HepG2 (cell line): ENCODE results near the gene BRSK2. TPM values are rescaled to one million over a fixed set of nuclear protein-coding genes. Genes with fewer than 3 reads are reported as not detected.

Experiments used
- ATAC-seq: fragments of 200-7000 bp; cut with Tn5 transposase; 3 replicates; pipeline ENCODE4 v1.9.1; 2020; ENCODE audit warnings: mild to moderate bottlenecking, moderate library complexity
- BruUV-seq: library from RNA; stranded (reverse); fragments of 400-500 nt; replicated peaks from 2 replicates; lab custom pipeline; 2021; lab: Mats Ljungman, UMichigan
- CTCF ChIA-PET: fragments of 300-600 bp; formaldehyde crosslinking; extraction: SDS; loops from one replicate; lab custom pipeline; 2021; ENCODE audit warnings: low total read pairs, inconsistent platforms, low intra/inter-chr PET ratio; lab: Yijun Ruan, JAX
- POLR2A ChIA-PET: fragments of 350-600 bp; sonication (Branson Sonifier 250); formaldehyde crosslinking; loops from one replicate; lab custom pipeline; 2020; ENCODE audit warnings: antibody characterized with exemption, inconsistent platforms; lab: Yijun Ruan, JAX
- DNase-seq: peaks from one replicate; pipeline ENCODE4 v3.0.0-alpha.2; 2015; ENCODE audit warnings: low spot score
- FAIRE-seq: peaks from 3 replicates; lab custom pipeline; 2011; peaks lifted over from hg19 to GRCh38; lab: Jason Lieb, UNC
- H2AFZ ChIP-seq: one replicate; pipeline ENCODE4 v1.6.1; 2011; ENCODE audit warnings: low read length, inconsistent platforms
- H3K27ac ChIP-seq: fragments of 300-600 bp; 3 replicates; pipeline ENCODE4 v1.8.0; 2011; ENCODE audit warnings: mixed run types, mild to moderate bottlenecking, mixed read lengths, low read length, inconsistent platforms; ENCODE audit not compliant: insufficient read depth; ENCODE audit errors: extremely low read length
- H3K27me3 ChIP-seq, 2 experiments: fragments of 200-600 bp in 1 of 2; 2 replicates in 1 of 2; 3 replicates in 1 of 2; pipeline versions ENCODE4 v1.6.0 to v1.8.0; 2011; ENCODE audit warnings: low read length in 2 of 2, mild to moderate bottlenecking in 2 of 2, moderate library complexity in 2 of 2, inconsistent platforms in 1 of 2; ENCODE audit not compliant: insufficient read depth in 2 of 2, control insufficient read depth in 1 of 2
- H3K36me3 ChIP-seq, 2 experiments: fragments of 200-600 bp in 1 of 2; replicated peaks in 1 of 2; 2 replicates in 1 of 2; 3 replicates in 1 of 2; pipeline versions ENCODE4 v1.5.1 to v1.8.0; 2011; ENCODE audit warnings: low read length in 2 of 2, inconsistent platforms in 1 of 2; ENCODE audit not compliant: insufficient read depth in 2 of 2, control insufficient read depth in 1 of 2
- H3K4me1 ChIP-seq: 2 replicates; pipeline ENCODE4 v1.5.1; 2012; ENCODE audit warnings: low read length, inconsistent platforms; ENCODE audit not compliant: insufficient read depth
- H3K4me2 ChIP-seq: 2 replicates; pipeline ENCODE4 v1.6.0; 2011; ENCODE audit warnings: low read depth, low read length, inconsistent platforms
- H3K4me3 ChIP-seq, 3 experiments: fragments of 200-600 bp in 1 of 3; sonication (generic), shearing (Covaris generic) in 1 of 3; replicated peaks in 1 of 3; 2 replicates each; pipeline ENCODE4 v1.5.1; 2011 to 2016; ENCODE audit warnings: low read length in 3 of 3, inconsistent platforms in 2 of 3, low read depth in 2 of 3, mild to moderate bottlenecking in 2 of 3, control low read depth in 1 of 3, mixed read lengths in 1 of 3; ENCODE audit not compliant: insufficient read depth in 1 of 3
- H3K79me2 ChIP-seq: one replicate; pipeline ENCODE4 v1.6.1; 2011; ENCODE audit warnings: low read length, inconsistent platforms; ENCODE audit not compliant: insufficient read depth
- H3K9ac ChIP-seq: 2 replicates; pipeline ENCODE4 v1.6.0; 2011; ENCODE audit warnings: mild to moderate bottlenecking, low read depth, low read length, inconsistent platforms; ENCODE audit not compliant: insufficient read depth
- H3K9me3 ChIP-seq: 2 replicates; pipeline ENCODE4 v1.5.1; 2012; ENCODE audit warnings: mild to moderate bottlenecking, low read length
- H4K20me1 ChIP-seq: 2 replicates; pipeline ENCODE4 v1.6.0; 2011; ENCODE audit warnings: inconsistent platforms, mild to moderate bottlenecking, low read length, moderate library complexity; ENCODE audit not compliant: insufficient read depth
- AGO1 ChIP-seq: fragments of 200-400 bp; formaldehyde crosslinking; IDR thresholded peaks from 2 replicates; pipeline ENCODE4 v1.6.1; 2017; ENCODE audit warnings: mild to moderate bottlenecking, low read depth, low read length, moderate library complexity; ENCODE audit not compliant: poor library complexity, severe bottlenecking
- FOXC1 ChIP-seq: sonication (generic); formaldehyde crosslinking; IDR thresholded peaks from 2 replicates; pipeline ENCODE4 v1.8.0; 2022; ENCODE audit warnings: mild to moderate bottlenecking, missing genetic modification reagents, borderline replicate concordance
- HDAC1 ChIP-seq: sonication (generic); formaldehyde crosslinking; IDR thresholded peaks from 2 replicates; pipeline ENCODE4 v1.5.1; 2020; ENCODE audit warnings: mild to moderate bottlenecking, missing genetic modification reagents
- KLF9 ChIP-seq: IDR thresholded peaks from 2 replicates; pipeline ENCODE4 v1.6.1; 2016; ENCODE audit warnings: low read depth
- LRRFIP1 ChIP-seq: sonication (generic); formaldehyde crosslinking; conservative IDR thresholded peaks from 2 replicates; pipeline ENCODE4 v1.4.0; 2020; ENCODE audit warnings: missing genetic modification reagents
- MIXL1 ChIP-seq: IDR thresholded peaks from 2 replicates; pipeline ENCODE4 v1.6.1; 2016
- NR0B2 ChIP-seq: sonication (generic); formaldehyde crosslinking; IDR thresholded peaks from 2 replicates; pipeline ENCODE4 v1.4.0; 2020; ENCODE audit warnings: mild to moderate bottlenecking, missing genetic modification reagents
- TCF7 ChIP-seq: sonication (generic); IDR thresholded peaks from 2 replicates; pipeline ENCODE4 v1.6.1; 2016; ENCODE audit warnings: antibody characterized with exemption, low read depth
- TEAD2 ChIP-seq: sonication (generic); formaldehyde crosslinking; IDR thresholded peaks from 2 replicates; pipeline ENCODE4 v1.9.0; 2021; ENCODE audit warnings: missing genetic modification reagents
- ZNF292 ChIP-seq: sonication (generic); formaldehyde crosslinking; IDR thresholded peaks from 2 replicates; pipeline ENCODE4 v1.8.1; 2022; ENCODE audit warnings: mild to moderate bottlenecking, low read depth, missing genetic modification reagents, borderline replicate concordance
- ZNF878 ChIP-seq: sonication (generic); formaldehyde crosslinking; IDR thresholded peaks from 2 replicates; pipeline ENCODE4 v1.8.1; 2023; ENCODE audit warnings: mild to moderate bottlenecking, missing genetic modification reagents, moderate library complexity
- WGBS: methylation state at CpG from one replicate; pipeline ENCODE4 v1.1.6; 2017; ENCODE audit warnings: low lambda C conversion rate; 5-methylcytosine and 5-hydroxymethylcytosine counted together
- in situ Hi-C: cut with HindIII; loops from 2 replicates; pipeline ENCODE4 v1.10.0; 2017; ENCODE audit warnings: low pct_unique_long_range_greater_than_20kb; ENCODE audit not compliant: extremely low pct_ligation_motif_present
- intact Hi-C: fragments of 100-400 bp; cut with micrococcal nuclease; formaldehyde crosslinking; loops from one replicate; pipeline ENCODE4 v1.10.0; 2022; ENCODE audit not compliant: unreplicated experiment
- polyA plus RNA-seq, 8 experiments: library from polyadenylated mRNA; depleted of rRNA in 3 of 8; stranded (reverse) in 7 of 8; unstranded in 1 of 8; fragments of >200 nt; fragmentation: Illumina TruSeq in 4 of 8; extraction: Trizol in 4 of 8; gene quantifications; 2 replicates each; pipeline versions ENCODE4 v1.2.1 to v1.2.3, GENCODE V29; 2011 to 2016; ENCODE audit warnings: low read depth in 4 of 8, missing spikeins in 1 of 8, mixed read lengths in 1 of 8; ENCODE audit not compliant: insufficient read depth in 1 of 8
- total RNA-seq, 5 experiments: library from RNA; depleted of rRNA; stranded (reverse); fragments of >200 nt; fragmentation: Illumina TruSeq; extraction: Trizol; gene quantifications; 2 replicates each; pipeline ENCODE4 v1.2.3, GENCODE V29; 2016; ENCODE audit warnings: low read depth in 1 of 5

BRSK2 gene
- total and polyA plus RNA-seq, 2 of the 13 experiments (the other 11 are each of a cell fraction or from before 2014, with no cell fraction given) = 0.74 to 1.1 TPM

GRCh38 chr11:1493650-1494244, 104.0 kb downstream of the BRSK2 start (continued):
- TF ChIP-seq NR0B2 (no peak), KLF9 (CRISPR knock-in tag) (no peak), FOXC1 (CRISPR knock-in tag) (no peak)

- Histone ChIP-seq H3K9ac (no peak overlapping the region), H3K27ac (no peak overlapping the region), H2AFZ (no peak overlapping the region), H4K20me1 (peaks cover 14% of the 10 kb centered on the region), H3K36me3 (no peaks in the 10 kb centered on the region; a peak in 1 of 5 replicates), H3K9me3 (no peaks in the 10 kb centered on the region), H3K27me3 (no peaks in the 10 kb centered on the region), H3K4me2 (no peak overlapping the region), H3K79me2 (peaks cover 12% of the 10 kb centered on the region), H3K4me3 (no peak overlapping the region), H3K4me1 (no peaks in the 10 kb centered on the region)
- ATAC-seq = no peak
- no peak for TF ChIP-seq LRRFIP1
- TF ChIP-seq TCF7 = no peak
- no peak for TF ChIP-seq TEAD2 (CRISPR knock-in tag)
- TF ChIP-seq MIXL1 (CRISPR knock-in tag) = no peak
- TF ChIP-seq ZNF878 = no peak
- TF ChIP-seq AGO1 = no peak
- TF ChIP-seq HDAC1 (CRISPR knock-in tag) = no peak
- TF ChIP-seq ZNF292 (CRISPR knock-in tag) = no peak
- POLR2A ChIA-PET = no interaction called here
- 81% methylated on average over 3 of the region's 3 CpGs for WGBS
- in situ Hi-C loops = no loop called here
- intact Hi-C loops = no loop called here
- no peak for FAIRE-seq
- no peak for DNase-seq
- CTCF ChIA-PET = no interaction called here
- BruUV-seq = no TSS peak
These were observed 104.9 kb downstream of the BRSK2 start for GRCh38 chr11:1494650-1495049.
